Measurements from ENCODE around the gene GCLC. TPM values are rescaled to one million over a fixed set of nuclear protein-coding genes. Genes with fewer than 3 reads are reported as not detected.

Gene GCLC
- total and polyA plus RNA-seq, 5 donors from 2014 or later = 8.0 to 19.9 (median 9.6) TPM

GRCh38 chr6:53496797-53497375 is 48.0 kb downstream of the GCLC start:
- Histone ChIP-seq H3K9me3 (ENCODE audit: control insufficient read depth in 2 of 2, low read length in 2 of 2) (no peaks in the 10 kb centered on the region), H3K27me3 (ENCODE audit: control insufficient read depth, insufficient read depth, low read length) (no peaks in the 10 kb centered on the region), H3K27ac (ENCODE audit: insufficient read depth, low read length, poor library complexity, severe bottlenecking) (no peak overlapping the region), H3K4me3 (ENCODE audit: low read depth, low read length) (no peak overlapping the region), H3K36me3 (ENCODE audit: control insufficient read depth, insufficient read depth, low read length) (peaks cover 16% of the 10 kb centered on the region), H3K4me1 (ENCODE audit: control insufficient read depth, insufficient read depth, low read length, poor library complexity, severe bottlenecking) (no peaks in the 10 kb centered on the region)
- H3K27me3 Mint-ChIP-seq = peaks cover 10% of the 10 kb centered on the region
- no peak overlapping the region for H3K4me3 Mint-ChIP-seq
- peaks cover 0 to 5% (median 1%) of the 10 kb centered on the region in 4 donors for H3K4me1 Mint-ChIP-seq
- no peak for ATAC-seq (ENCODE audit: low read depth in 2 of 2)
- peaks cover 0 to 4% (median 0%) of the 10 kb centered on the region in 7 donors for H3K9me3 Mint-ChIP-seq
- DNase-seq = no peak
- peaks cover 10% of the 10 kb centered on the region for H3K36me3 Mint-ChIP-seq
- H3K27ac Mint-ChIP-seq = no peak overlapping the region

GRCh38 chr6:53495506-53496499 is 49.1 kb downstream of the GCLC start:
- Histone ChIP-seq H3K36me3 (ENCODE audit: control insufficient read depth, insufficient read depth, low read length) (peaks cover 16% of the 10 kb centered on the region), H3K9me3 (ENCODE audit: control insufficient read depth in 2 of 2, low read length in 2 of 2) (no peaks in the 10 kb centered on the region), H3K27ac (ENCODE audit: insufficient read depth, low read length, poor library complexity, severe bottlenecking) (no peak overlapping the region), H3K4me3 (ENCODE audit: low read depth, low read length) (no peak overlapping the region), H3K4me1 (ENCODE audit: control insufficient read depth, insufficient read depth, low read length, poor library complexity, severe bottlenecking) (no peaks in the 10 kb centered on the region), H3K27me3 (ENCODE audit: control insufficient read depth, insufficient read depth, low read length) (no peaks in the 10 kb centered on the region)
- Mint-ChIP-seq H3K27me3 (peaks cover 10% of the 10 kb centered on the region), H3K9me3 (peaks cover 0 to 4% (median 0%) of the 10 kb centered on the region in 7 donors), H3K4me1 (peaks cover 0 to 5% (median 1%) of the 10 kb centered on the region in 4 donors), H3K4me3 (no peak overlapping the region), H3K36me3 (peaks cover 10% of the 10 kb centered on the region), H3K27ac (no peak overlapping the region)
- DNase-seq (no peak), ATAC-seq (ENCODE audit: low read depth in 2 of 2) (no peak)

GRCh38 chr6:53494076-53494475 is 50.8 kb downstream of the GCLC start:
- H3K4me3 Mint-ChIP-seq = no peak overlapping the region

GRCh38 chr6:53493635-53494025 is 51.3 kb downstream of the GCLC start:
- peaks cover 0 to 5% (median 1%) of the 10 kb centered on the region in 4 donors for H3K4me1 Mint-ChIP-seq
- no peak for DNase-seq
- H3K27me3 Mint-ChIP-seq = peaks cover 18% of the 10 kb centered on the region
- Histone ChIP-seq H3K9me3 (ENCODE audit: control insufficient read depth in 2 of 2, low read length in 2 of 2) (no peaks in the 10 kb centered on the region), H3K27me3 (ENCODE audit: control insufficient read depth, insufficient read depth, low read length) (no peaks in the 10 kb centered on the region), H3K4me3 (ENCODE audit: low read depth, low read length) (no peak overlapping the region), H3K36me3 (ENCODE audit: control insufficient read depth, insufficient read depth, low read length) (peaks cover 4% of the 10 kb centered on the region), H3K4me1 (ENCODE audit: control insufficient read depth, insufficient read depth, low read length, poor library complexity, severe bottlenecking) (no peaks in the 10 kb centered on the region), H3K27ac (ENCODE audit: insufficient read depth, low read length, poor library complexity, severe bottlenecking) (no peak overlapping the region)
- peaks cover 0 to 4% (median 0%) of the 10 kb centered on the region in 7 donors for H3K9me3 Mint-ChIP-seq
- peaks cover 4% of the 10 kb centered on the region for H3K36me3 Mint-ChIP-seq
- ATAC-seq (ENCODE audit: low read depth in 2 of 2) = no peak
- H3K4me3 Mint-ChIP-seq = no peak overlapping the region
- no peak overlapping the region for H3K27ac Mint-ChIP-seq

More at GRCh38 chr6:53494076-53494475, 50.8 kb downstream of the GCLC start:
- H3K27me3 ChIP-seq (ENCODE audit: control insufficient read depth, insufficient read depth, low read length) = no peaks in the 10 kb centered on the region
- H3K4me3 ChIP-seq (ENCODE audit: low read depth, low read length) = no peak overlapping the region
- no peak overlapping the region for H3K27ac ChIP-seq (ENCODE audit: insufficient read depth, low read length, poor library complexity, severe bottlenecking)
- no peaks in the 10 kb centered on the region for H3K9me3 ChIP-seq (ENCODE audit: control insufficient read depth in 2 of 2, low read length in 2 of 2)
- no peaks in the 10 kb centered on the region for H3K4me1 ChIP-seq (ENCODE audit: control insufficient read depth, insufficient read depth, low read length, poor library complexity, severe bottlenecking)
- H3K9me3 Mint-ChIP-seq = peaks cover 0 to 4% (median 0%) of the 10 kb centered on the region in 7 donors
- peaks cover 0 to 5% (median 1%) of the 10 kb centered on the region in 4 donors for H3K4me1 Mint-ChIP-seq
- H3K36me3 Mint-ChIP-seq = peaks cover 8% of the 10 kb centered on the region
- no peak for ATAC-seq (ENCODE audit: low read depth in 2 of 2)
- no peak for DNase-seq
- H3K36me3 ChIP-seq (ENCODE audit: control insufficient read depth, insufficient read depth, low read length) = peaks cover 5% of the 10 kb centered on the region
- H3K27ac Mint-ChIP-seq = no peak overlapping the region
- H3K27me3 Mint-ChIP-seq = peaks cover 14% of the 10 kb centered on the region

GRCh38 chr6:53492860-53493634 is 51.9 kb downstream of the GCLC start:
- H3K9me3 ChIP-seq (ENCODE audit: control insufficient read depth in 2 of 2, low read length in 2 of 2) = no peaks in the 10 kb centered on the region
- no peak overlapping the region for H3K27ac ChIP-seq (ENCODE audit: insufficient read depth, low read length, poor library complexity, severe bottlenecking)
- Mint-ChIP-seq H3K36me3 (peaks cover 2% of the 10 kb centered on the region), H3K27ac (no peak overlapping the region), H3K27me3 (peaks cover 22% of the 10 kb centered on the region), H3K4me1 (peaks cover 0 to 5% (median 1%) of the 10 kb centered on the region in 4 donors), H3K9me3 (peaks cover 0 to 4% (median 0%) of the 10 kb centered on the region in 7 donors), H3K4me3 (no peak overlapping the region)
- no peak overlapping the region for H3K4me3 ChIP-seq (ENCODE audit: low read depth, low read length)
- ATAC-seq (ENCODE audit: low read depth in 2 of 2) (peak; percentile 31 to 50), DNase-seq (peak in 2 of 3 donors; percentile 58 to 64)
- no peaks in the 10 kb centered on the region for H3K4me1 ChIP-seq (ENCODE audit: control insufficient read depth, insufficient read depth, low read length, poor library complexity, severe bottlenecking)
- H3K27me3 ChIP-seq (ENCODE audit: control insufficient read depth, insufficient read depth, low read length) = no peaks in the 10 kb centered on the region
- peaks cover 4% of the 10 kb centered on the region for H3K36me3 ChIP-seq (ENCODE audit: control insufficient read depth, insufficient read depth, low read length)

GRCh38 chr6:53487080-53487479 is 57.8 kb downstream of the GCLC start:
- peaks cover 0 to 2% (median 0%) of the 10 kb centered on the region in 7 donors for H3K9me3 Mint-ChIP-seq
- H3K4me1 ChIP-seq (ENCODE audit: control insufficient read depth, insufficient read depth, low read length, poor library complexity, severe bottlenecking) = peaks cover 4% of the 10 kb centered on the region
- no peak for ATAC-seq (ENCODE audit: low read depth in 2 of 2)
- H3K4me3 ChIP-seq (ENCODE audit: low read depth, low read length) = no peak overlapping the region
- H3K36me3 ChIP-seq (ENCODE audit: control insufficient read depth, insufficient read depth, low read length) = no peaks in the 10 kb centered on the region
- H3K36me3 Mint-ChIP-seq = no peaks in the 10 kb centered on the region
- peaks cover 0 to 14% (median 6%) of the 10 kb centered on the region in 4 donors for H3K4me1 Mint-ChIP-seq
- peaks cover 34% of the 10 kb centered on the region for H3K27me3 Mint-ChIP-seq
- no peak overlapping the region for H3K27ac ChIP-seq (ENCODE audit: insufficient read depth, low read length, poor library complexity, severe bottlenecking)
- no peak overlapping the region for H3K27ac Mint-ChIP-seq
- no peak overlapping the region for H3K4me3 Mint-ChIP-seq
- DNase-seq = no peak
- peaks cover 14% of the 10 kb centered on the region for H3K27me3 ChIP-seq (ENCODE audit: control insufficient read depth, insufficient read depth, low read length)
- no peaks in the 10 kb centered on the region for H3K9me3 ChIP-seq (ENCODE audit: control insufficient read depth in 2 of 2, low read length in 2 of 2)

- Mint-ChIP-seq H3K27ac (no peak overlapping the region), H3K4me1 (peaks cover under 1 to 18% (median 8%) of the 10 kb centered on the region in 4 donors), H3K36me3 (no peaks in the 10 kb centered on the region), H3K4me3 (no peak overlapping the region), H3K27me3 (peaks cover 34% of the 10 kb centered on the region), H3K9me3 (peaks cover 0 to 2% (median 0%) of the 10 kb centered on the region in 7 donors)
- peaks cover 5% of the 10 kb centered on the region for H3K4me1 ChIP-seq (ENCODE audit: control insufficient read depth, insufficient read depth, low read length, poor library complexity, severe bottlenecking)
- ATAC-seq (ENCODE audit: low read depth in 2 of 2) (no peak), DNase-seq (no peak)
- H3K27me3 ChIP-seq (ENCODE audit: control insufficient read depth, insufficient read depth, low read length) = peaks cover 14% of the 10 kb centered on the region
- H3K4me3 ChIP-seq (ENCODE audit: low read depth, low read length) = no peak overlapping the region
- H3K9me3 ChIP-seq (ENCODE audit: control insufficient read depth in 2 of 2, low read length in 2 of 2) = no peaks in the 10 kb centered on the region
- no peak overlapping the region for H3K27ac ChIP-seq (ENCODE audit: insufficient read depth, low read length, poor library complexity, severe bottlenecking)
- no peaks in the 10 kb centered on the region for H3K36me3 ChIP-seq (ENCODE audit: control insufficient read depth, insufficient read depth, low read length)
Measured at GRCh38 chr6:53486679-53487078, 58.2 kb downstream of the GCLC start.
